Natural killer cell (primary cell): ENCODE measurements around the gene ROR1. TPM values are rescaled to one million over a fixed set of nuclear protein-coding genes. Genes with fewer than 3 reads are reported as not detected.

Experiments
- ATAC-seq, 3 donors: fragments of 150-1000 bp in 2 of 3; fragments of 200-7000 bp in 1 of 3; cut with Tn5 transposase; 1 replicate in 1 of 3; 2 replicates in 2 of 3; pipeline ENCODE4 v1.10.0; 2021; ENCODE audit warnings: mild to moderate bottlenecking in 2 of 3, moderate library complexity in 2 of 3
- DNase-seq, 2 donors: peaks; one replicate each; pipeline versions ENCODE4 v3.0.0 to v3.0.0-alpha.2; 2013 to 2021; ENCODE audit warnings: mixed read lengths in 1 of 2
- H3K27ac ChIP-seq: one replicate; pipeline ENCODE4 v1.5.1; 2013; ENCODE audit warnings: mild to moderate bottlenecking, low read length
- H3K27me3 ChIP-seq: one replicate; pipeline ENCODE4 v1.6.1; 2013; ENCODE audit warnings: low read length; ENCODE audit not compliant: control insufficient read depth, insufficient read depth
- H3K36me3 ChIP-seq: one replicate; pipeline ENCODE4 v1.6.1; 2013; ENCODE audit warnings: low read length; ENCODE audit not compliant: control insufficient read depth, insufficient read depth
- H3K4me1 ChIP-seq: one replicate; pipeline ENCODE4 v1.6.1; 2013; ENCODE audit warnings: low read length; ENCODE audit not compliant: control insufficient read depth, insufficient read depth
- H3K4me3 ChIP-seq: one replicate; pipeline ENCODE4 v1.5.1; 2013; ENCODE audit warnings: low read length
- H3K9me3 ChIP-seq: one replicate; pipeline ENCODE4 v1.6.1; 2013; ENCODE audit warnings: low read length; ENCODE audit not compliant: control insufficient read depth, insufficient read depth
- H3K27ac Mint-ChIP-seq, 2 donors: one replicate each; pipeline ENCODE4 v1.8.0; 2022; ENCODE audit warnings: mild to moderate bottlenecking in 2 of 2, mixed read lengths in 2 of 2, moderate library complexity in 1 of 2
- H3K27me3 Mint-ChIP-seq, 2 donors: one replicate each; pipeline ENCODE4 v1.8.0; 2022; ENCODE audit warnings: low read depth in 2 of 2, mixed read lengths in 2 of 2
- H3K36me3 Mint-ChIP-seq: one replicate; pipeline ENCODE4 v1.8.0; 2022; ENCODE audit warnings: mixed read lengths
- H3K4me1 Mint-ChIP-seq, 2 donors: one replicate each; pipeline ENCODE4 v1.8.0; 2022; ENCODE audit warnings: mixed read lengths in 2 of 2
- H3K4me3 Mint-ChIP-seq: one replicate; pipeline ENCODE4 v1.8.0; 2022; ENCODE audit warnings: mild to moderate bottlenecking, moderate library complexity, mixed read lengths
- H3K9me3 Mint-ChIP-seq, 2 donors: one replicate each; pipeline ENCODE4 v1.8.0; 2022; ENCODE audit warnings: mixed read lengths in 2 of 2
- CTCF ChIP-seq: fragments of 200-600 bp; IDR thresholded peaks from one replicate; pipeline ENCODE4 v1.8.0; 2022; ENCODE audit warnings: antibody characterized with exemption
- WGBS: methylation state at CpG from one replicate; pipeline ENCODE4 v1.1.7; 2013; ENCODE audit warnings: missing lambda C conversion rate; ENCODE audit not compliant: insufficient coverage; 5-methylcytosine and 5-hydroxymethylcytosine counted together
- intact Hi-C: fragments of 100-400 bp; cut with micrococcal nuclease; formaldehyde crosslinking; loops from one replicate; pipeline ENCODE4 v1.14.2; 2022
- total RNA-seq, 4 donors: library from RNA; stranded (reverse); fragments of 120-200 nt in 1 of 4; gene quantifications; one replicate each; pipeline versions ENCODE4 v1.2.3 to v1.2.4, GENCODE V29; 2013 to 2022

ROR1 gene
- total RNA-seq, 3 donors from 2014 or later (not counting 1 experiment from before 2014, with no cell fraction given) = 0.05 to 0.35 (median 0.27) TPM

GRCh38 chr1:64000021-64000420, 226.2 kb downstream of the ROR1 start:
- no peaks in the 10 kb centered on the region for H3K27me3 ChIP-seq
- H3K9me3 ChIP-seq = no peaks in the 10 kb centered on the region
- Mint-ChIP-seq H3K4me1 (peaks cover 0 to 10% of the 10 kb centered on the region in 2 donors), H3K4me3 (no peak overlapping the region), H3K27ac (no peak overlapping the region), H3K36me3 (no peaks in the 10 kb centered on the region), H3K27me3 (peaks cover 0 to 5% of the 10 kb centered on the region in 2 donors), H3K9me3 (no peaks in the 10 kb centered on the region)
- H3K36me3 ChIP-seq = no peaks in the 10 kb centered on the region
- intact Hi-C loops = no loop called here
- no peak for TF ChIP-seq CTCF
- no peak overlapping the region for H3K4me3 ChIP-seq
- DNase-seq (no peak), ATAC-seq (no peak)
- H3K4me1 ChIP-seq = peaks cover 10% of the 10 kb centered on the region
- no peak overlapping the region for H3K27ac ChIP-seq
- WGBS = 81% methylated on average over 3 of the region's 3 CpGs

- H3K27me3 Mint-ChIP-seq = peaks cover 0 to 3% of the 10 kb centered on the region in 2 donors
- peaks cover 0 to 10% of the 10 kb centered on the region in 2 donors for H3K4me1 Mint-ChIP-seq
- Histone ChIP-seq H3K9me3 (no peaks in the 10 kb centered on the region), H3K36me3 (no peaks in the 10 kb centered on the region), H3K27me3 (no peaks in the 10 kb centered on the region), H3K27ac (no peak overlapping the region), H3K4me3 (no peak overlapping the region), H3K4me1 (peaks cover 10% of the 10 kb centered on the region)
- 89% methylated on average over 2 of the region's 2 CpGs for WGBS
- DNase-seq (no peak), ATAC-seq (no peak)
- H3K36me3 Mint-ChIP-seq = no peaks in the 10 kb centered on the region
- H3K4me3 Mint-ChIP-seq = no peak overlapping the region
- intact Hi-C loops = no loop called here
- H3K27ac Mint-ChIP-seq = no peak overlapping the region
- H3K9me3 Mint-ChIP-seq = no peaks in the 10 kb centered on the region
- TF ChIP-seq CTCF = no peak
These were observed 227.2 kb downstream of the ROR1 start for GRCh38 chr1:64001038-64001437.

GRCh38 chr1:64004451-64005025, 230.7 kb downstream of the ROR1 start:
- no peak for TF ChIP-seq CTCF
- Mint-ChIP-seq H3K36me3 (no peaks in the 10 kb centered on the region), H3K4me3 (no peak overlapping the region), H3K27me3 (no peaks in the 10 kb centered on the region), H3K9me3 (no peaks in the 10 kb centered on the region), H3K27ac (no peak overlapping the region), H3K4me1 (peaks cover 6 to 10% of the 10 kb centered on the region in 2 donors)
- 85% methylated on average over 8 of the region's 8 CpGs for WGBS
- Histone ChIP-seq H3K27ac (no peak overlapping the region), H3K27me3 (no peaks in the 10 kb centered on the region), H3K4me1 (peaks cover 14% of the 10 kb centered on the region), H3K36me3 (no peaks in the 10 kb centered on the region), H3K4me3 (no peak overlapping the region), H3K9me3 (no peaks in the 10 kb centered on the region)
- no peak for DNase-seq
- intact Hi-C loops = no loop called here
- ATAC-seq = no peak

GRCh38 chr1:64005801-64006200, 232.0 kb downstream of the ROR1 start:
- Mint-ChIP-seq H3K4me3 (no peak overlapping the region), H3K9me3 (no peaks in the 10 kb centered on the region), H3K27me3 (peaks cover 0 to 4% of the 10 kb centered on the region in 2 donors), H3K27ac (no peak overlapping the region), H3K4me1 (peaks cover 6 to 10% of the 10 kb centered on the region in 2 donors), H3K36me3 (no peaks in the 10 kb centered on the region)
- WGBS = 83% methylated on average over 2 of the region's 3 CpGs
- Histone ChIP-seq H3K4me1 (peaks cover 14% of the 10 kb centered on the region), H3K27ac (no peak overlapping the region), H3K9me3 (no peaks in the 10 kb centered on the region), H3K4me3 (no peak overlapping the region), H3K36me3 (no peaks in the 10 kb centered on the region), H3K27me3 (no peaks in the 10 kb centered on the region)
- no peak for ATAC-seq
- no peak for TF ChIP-seq CTCF
- intact Hi-C loops = no loop called here
- DNase-seq = no peak
